Bronchial epithelial cell (primary cell): ENCODE data around the gene DROSHA. TPM values are rescaled to one million over a fixed set of nuclear protein-coding genes. Genes with fewer than 3 reads are reported as not detected.

Experiments
- DNase-seq: peaks from one replicate; pipeline ENCODE4 v3.0.0-alpha.2; 2010; ENCODE audit warnings: low read depth
- FAIRE-seq: peaks from 2 replicates; lab custom pipeline; 2011; peaks lifted over from hg19 to GRCh38; lab: Jason Lieb, UNC
- H3K27me3 ChIP-seq: 2 replicates; pipeline ENCODE4 v1.5.1; 2011; ENCODE audit warnings: low read length; ENCODE audit not compliant: control insufficient read depth, insufficient read depth
- H3K36me3 ChIP-seq: 2 replicates; pipeline ENCODE4 v1.5.1; 2011; ENCODE audit warnings: low read length; ENCODE audit not compliant: control insufficient read depth, insufficient read depth
- H3K4me3 ChIP-seq: 2 replicates; pipeline ENCODE4 v1.5.1; 2011; ENCODE audit warnings: mild to moderate bottlenecking, low read depth, low read length, control low read depth
- total RNA-seq: library from RNA; depleted of rRNA; stranded (reverse); fragments of >200 nt; gene quantifications from 2 replicates; pipeline ENCODE4 v1.2.1, GENCODE V29; 2014
- TF ChIP-seq, protein P1 (sequence below): IDR thresholded peaks from 2 replicates; pipeline ENCODE4 v1.5.1; 2011; ENCODE audit warnings: mild to moderate bottlenecking, moderate library complexity, low read length, control low read depth, inconsistent platforms; ENCODE audit not compliant: insufficient read depth, severe bottlenecking

Gene DROSHA
- total RNA-seq, 1 donor from 2014 or later, result 30.8 TPM

DNA sequence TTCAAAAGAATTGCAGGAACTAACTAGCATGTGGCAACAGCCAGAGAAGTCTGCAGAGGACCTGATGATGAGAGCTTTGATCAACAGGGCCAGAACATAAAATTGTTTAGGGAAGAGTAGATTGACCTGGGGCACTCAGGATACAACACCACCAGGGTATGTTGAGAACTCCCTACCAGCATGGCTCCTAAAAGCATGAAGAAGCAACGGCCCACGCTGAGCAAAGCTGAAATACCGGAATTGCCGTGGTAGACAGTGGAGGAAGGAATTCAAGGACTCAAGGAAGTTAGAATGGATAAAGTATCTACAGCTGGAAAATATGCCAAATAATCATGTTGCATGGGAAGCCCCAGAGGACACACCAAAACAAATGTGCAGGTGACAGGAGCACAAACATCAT is 31.6 kb downstream of the DROSHA start:
- Histone ChIP-seq H3K36me3 (peaks cover 21% of the 10 kb centered on the region), H3K4me3 (no peak overlapping the region), H3K27me3 (no peaks in the 10 kb centered on the region)
- DNase-seq (no peak), FAIRE-seq (no peak)
- TF ChIP-seq, protein P1, sequence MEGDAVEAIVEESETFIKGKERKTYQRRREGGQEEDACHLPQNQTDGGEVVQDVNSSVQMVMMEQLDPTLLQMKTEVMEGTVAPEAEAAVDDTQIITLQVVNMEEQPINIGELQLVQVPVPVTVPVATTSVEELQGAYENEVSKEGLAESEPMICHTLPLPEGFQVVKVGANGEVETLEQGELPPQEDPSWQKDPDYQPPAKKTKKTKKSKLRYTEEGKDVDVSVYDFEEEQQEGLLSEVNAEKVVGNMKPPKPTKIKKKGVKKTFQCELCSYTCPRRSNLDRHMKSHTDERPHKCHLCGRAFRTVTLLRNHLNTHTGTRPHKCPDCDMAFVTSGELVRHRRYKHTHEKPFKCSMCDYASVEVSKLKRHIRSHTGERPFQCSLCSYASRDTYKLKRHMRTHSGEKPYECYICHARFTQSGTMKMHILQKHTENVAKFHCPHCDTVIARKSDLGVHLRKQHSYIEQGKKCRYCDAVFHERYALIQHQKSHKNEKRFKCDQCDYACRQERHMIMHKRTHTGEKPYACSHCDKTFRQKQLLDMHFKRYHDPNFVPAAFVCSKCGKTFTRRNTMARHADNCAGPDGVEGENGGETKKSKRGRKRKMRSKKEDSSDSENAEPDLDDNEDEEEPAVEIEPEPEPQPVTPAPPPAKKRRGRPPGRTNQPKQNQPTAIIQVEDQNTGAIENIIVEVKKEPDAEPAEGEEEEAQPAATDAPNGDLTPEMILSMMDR, result no peak

DNA sequence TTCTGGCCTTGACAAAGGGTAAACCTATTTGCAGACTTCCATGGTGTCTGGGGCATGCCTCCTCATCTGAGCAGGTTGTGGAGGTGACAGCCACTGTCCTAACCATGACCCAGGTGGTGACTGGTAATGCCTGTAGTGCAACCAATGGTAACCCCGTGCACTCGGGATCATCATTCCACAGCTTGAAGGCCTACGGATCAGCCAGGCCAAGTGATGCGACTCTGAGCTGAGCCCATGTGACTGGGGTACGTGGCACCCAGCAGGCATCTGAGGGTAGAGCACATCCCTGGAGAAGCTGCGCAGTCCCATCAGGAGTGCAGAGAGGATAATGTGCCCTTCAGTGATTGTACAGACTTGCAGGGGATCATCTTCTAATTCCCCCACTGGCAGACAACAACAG is 35.0 kb downstream of the DROSHA start:
- H3K27me3 ChIP-seq, result no peaks in the 10 kb centered on the region
- FAIRE-seq (no peak), DNase-seq (no peak)
- TF ChIP-seq, protein P1, result no peak
- no peak overlapping the region for H3K4me3 ChIP-seq
- H3K36me3 ChIP-seq, result peaks cover 17% of the 10 kb centered on the region

DNA sequence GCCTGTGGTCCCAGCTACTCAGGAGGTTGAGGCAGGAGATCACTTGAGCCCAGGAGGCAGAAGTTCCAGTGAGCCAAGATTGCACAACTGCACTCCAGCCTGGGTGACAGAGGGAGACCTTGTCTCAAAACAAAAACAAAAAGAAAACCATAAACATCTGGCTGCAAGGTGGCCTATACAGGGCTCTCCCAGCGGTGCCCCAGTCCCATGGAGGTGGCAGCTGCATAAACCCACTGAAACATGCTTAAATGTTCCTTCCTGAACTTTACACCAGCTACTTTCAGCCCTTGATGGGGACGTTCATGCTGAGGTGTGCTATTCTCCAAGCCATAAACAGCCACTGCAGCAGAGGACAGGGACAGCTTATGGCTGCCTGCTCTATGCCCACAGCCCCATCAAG is 35.6 kb downstream of the DROSHA start:
- Histone ChIP-seq H3K4me3 (no peak overlapping the region), H3K27me3 (no peaks in the 10 kb centered on the region), H3K36me3 (peaks cover 15% of the 10 kb centered on the region)
- FAIRE-seq, result no peak
- TF ChIP-seq, protein P1, result no peak
- no peak for DNase-seq

GRCh38 chr5:31495336-31495735 is 36.6 kb downstream of the DROSHA start:
- TF ChIP-seq, protein P1, result no peak
- no peaks in the 10 kb centered on the region for H3K27me3 ChIP-seq
- peaks cover 15% of the 10 kb centered on the region for H3K36me3 ChIP-seq
- DNase-seq (no peak), FAIRE-seq (no peak)
- no peak overlapping the region for H3K4me3 ChIP-seq

DNA sequence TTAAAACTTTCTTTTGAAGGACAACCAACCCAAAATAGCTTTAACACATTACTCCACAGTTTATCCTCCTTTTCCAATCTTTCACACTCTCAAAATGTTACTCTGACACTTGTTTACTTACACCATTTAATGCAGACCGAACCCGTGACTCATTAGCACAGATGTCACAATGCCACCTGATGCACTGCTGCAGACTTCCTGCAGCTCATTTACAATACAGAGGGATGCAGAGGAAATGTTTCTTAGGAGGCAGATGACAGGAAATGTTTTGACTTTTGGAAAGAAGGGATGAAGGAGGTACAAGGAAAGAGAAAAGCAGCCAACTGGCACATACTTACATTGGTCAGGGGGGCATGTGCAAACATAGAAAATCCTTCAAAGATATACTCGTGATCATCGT is 39.0 kb downstream of the DROSHA start:
- FAIRE-seq (no peak), DNase-seq (peak; percentile 19)
- TF ChIP-seq, protein P1, result no peak
- peaks cover 13% of the 10 kb centered on the region for H3K36me3 ChIP-seq
- H3K27me3 ChIP-seq, result no peaks in the 10 kb centered on the region
- H3K4me3 ChIP-seq, result no peak overlapping the region

- FAIRE-seq, result no peak
- peaks cover 3% of the 10 kb centered on the region for H3K36me3 ChIP-seq
- H3K4me3 ChIP-seq, result no peak overlapping the region
- TF ChIP-seq, protein P1, result no peak
- no peaks in the 10 kb centered on the region for H3K27me3 ChIP-seq
- no peak for DNase-seq
These were observed 44.4 kb downstream of the DROSHA start for GRCh38 chr5:31487506-31487905.
